ENCODE measurements around the gene PROK1. TPM values are rescaled to one million over a fixed set of nuclear protein-coding genes. Genes with fewer than 3 reads are reported as not detected.

PROK1 gene
- total and polyA plus RNA-seq, 10 of the 15 experiments (the other 5 are each of a cell fraction or from before 2014, with no cell fraction given) = not detected

DNA sequence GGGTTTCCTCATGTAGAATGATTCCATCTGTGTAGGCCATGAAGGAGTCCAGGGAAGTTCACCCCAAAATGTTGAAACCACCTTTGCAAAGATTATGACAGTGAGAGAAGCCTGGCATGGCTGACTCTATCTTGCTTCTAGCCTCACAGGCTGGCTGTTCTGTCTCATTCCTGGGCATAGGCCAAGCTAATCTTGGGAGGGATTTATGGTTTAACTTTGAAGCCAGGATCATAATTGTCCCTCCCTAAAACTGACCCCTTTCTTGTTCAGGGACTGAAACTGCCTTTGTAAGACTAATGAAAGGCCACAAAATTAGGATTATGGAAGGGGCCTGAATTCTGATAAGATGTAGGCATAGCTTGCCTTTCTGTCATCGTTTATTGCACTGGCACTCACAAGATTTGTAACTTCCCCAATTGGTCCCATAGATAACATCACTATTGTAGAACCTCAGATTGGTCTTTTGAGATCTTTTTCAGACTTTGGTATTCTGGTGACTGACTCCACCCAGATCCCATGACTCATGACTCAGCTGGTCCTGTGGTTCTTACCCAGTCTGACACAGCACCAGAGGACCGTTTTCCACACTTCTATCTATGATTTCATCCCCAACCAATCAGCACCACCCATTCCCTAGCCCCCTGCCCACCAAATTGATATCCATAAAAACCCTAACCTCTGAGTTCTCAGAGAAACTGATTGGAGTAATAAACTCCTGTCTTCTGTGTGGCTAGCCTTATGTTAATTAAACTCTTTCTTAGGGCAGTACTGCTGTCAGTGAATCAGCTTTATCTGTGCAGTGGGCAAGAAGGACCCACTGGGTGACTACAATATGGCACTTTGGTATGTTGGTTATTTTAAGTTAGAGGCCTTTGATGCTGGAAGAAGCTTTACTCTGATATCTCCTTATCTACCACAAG lies 29.8 kb upstream of the PROK1 start:
- no TSS peak for BruUV-seq (replicated peaks)
- ChIA-PET RAD21 (ENCODE audit: unreplicated experiment) (interaction anchor here (1.5 kb wide), 1 partner anchor 214 kb away, joined by 3 read pairs; no protein-coding TSS in a partner anchor), POLR2A (no interaction called here), SMC1A (ENCODE audit: uncharacterized antibody, unreplicated experiment) (interaction anchor here (0.9 kb wide), 1 partner anchor 10 kb away, joined by 6 read pairs; no protein-coding TSS in a partner anchor), CTCF (interaction anchor here (1.2 to 2.6 kb wide), 2 partner anchors 9 to 213 kb away, joined by 4 to 13 read pairs; no protein-coding TSS in a partner anchor)
- Histone ChIP-seq H2AFZ (ENCODE audit: control insufficient read depth, low read depth, low read length) (no peak overlapping the region), H3K4me2 (ENCODE audit: control insufficient read depth, insufficient read depth) (no peak overlapping the region), H3K4me3 (no peak overlapping the region), H3K4me1 (ENCODE audit: control insufficient read depth, insufficient read depth, low read length) (no peaks in the 10 kb centered on the region), H3K27me3 (replicated peaks in 1 of 2; ENCODE audit: control insufficient read depth in 2 of 2, insufficient read depth in 2 of 2, low read length in 1 of 2) (peaks cover 0 to 2% of the 10 kb centered on the region in 2 experiments; a peak in 2 of 4 replicates), H4K20me1 (ENCODE audit: control insufficient read depth, insufficient read depth) (no peaks in the 10 kb centered on the region), H3K9ac (ENCODE audit: control insufficient read depth, insufficient read depth, low read length) (no peak overlapping the region), H3K27ac (ENCODE audit: control insufficient read depth, insufficient read depth) (no peak overlapping the region), H3K36me3 (ENCODE audit: control insufficient read depth in 2 of 2, insufficient read depth in 2 of 2, low read length in 1 of 2) (no peaks in the 10 kb centered on the region), H3K9me3 (replicated peaks; ENCODE audit: control insufficient read depth, insufficient read depth, low read length) (no peaks in the 10 kb centered on the region), H3K79me2 (ENCODE audit: control insufficient read depth, insufficient read depth, low read length) (no peaks in the 10 kb centered on the region)
- TF ChIP-seq FOXK2 (IDR thresholded peaks at IDR 0.05) = no peak
- no peak for TF ChIP-seq YY1 (IDR thresholded peaks at IDR 0.05; ENCODE audit: low read depth, low read length)
- TF ChIP-seq, protein P1, sequence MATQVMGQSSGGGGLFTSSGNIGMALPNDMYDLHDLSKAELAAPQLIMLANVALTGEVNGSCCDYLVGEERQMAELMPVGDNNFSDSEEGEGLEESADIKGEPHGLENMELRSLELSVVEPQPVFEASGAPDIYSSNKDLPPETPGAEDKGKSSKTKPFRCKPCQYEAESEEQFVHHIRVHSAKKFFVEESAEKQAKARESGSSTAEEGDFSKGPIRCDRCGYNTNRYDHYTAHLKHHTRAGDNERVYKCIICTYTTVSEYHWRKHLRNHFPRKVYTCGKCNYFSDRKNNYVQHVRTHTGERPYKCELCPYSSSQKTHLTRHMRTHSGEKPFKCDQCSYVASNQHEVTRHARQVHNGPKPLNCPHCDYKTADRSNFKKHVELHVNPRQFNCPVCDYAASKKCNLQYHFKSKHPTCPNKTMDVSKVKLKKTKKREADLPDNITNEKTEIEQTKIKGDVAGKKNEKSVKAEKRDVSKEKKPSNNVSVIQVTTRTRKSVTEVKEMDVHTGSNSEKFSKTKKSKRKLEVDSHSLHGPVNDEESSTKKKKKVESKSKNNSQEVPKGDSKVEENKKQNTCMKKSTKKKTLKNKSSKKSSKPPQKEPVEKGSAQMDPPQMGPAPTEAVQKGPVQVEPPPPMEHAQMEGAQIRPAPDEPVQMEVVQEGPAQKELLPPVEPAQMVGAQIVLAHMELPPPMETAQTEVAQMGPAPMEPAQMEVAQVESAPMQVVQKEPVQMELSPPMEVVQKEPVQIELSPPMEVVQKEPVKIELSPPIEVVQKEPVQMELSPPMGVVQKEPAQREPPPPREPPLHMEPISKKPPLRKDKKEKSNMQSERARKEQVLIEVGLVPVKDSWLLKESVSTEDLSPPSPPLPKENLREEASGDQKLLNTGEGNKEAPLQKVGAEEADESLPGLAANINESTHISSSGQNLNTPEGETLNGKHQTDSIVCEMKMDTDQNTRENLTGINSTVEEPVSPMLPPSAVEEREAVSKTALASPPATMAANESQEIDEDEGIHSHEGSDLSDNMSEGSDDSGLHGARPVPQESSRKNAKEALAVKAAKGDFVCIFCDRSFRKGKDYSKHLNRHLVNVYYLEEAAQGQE (IDR thresholded peaks at IDR 0.05; ENCODE audit: low read depth, low read length) = no peak
- TF ChIP-seq TCF12 (IDR thresholded peaks at IDR 0.05; ENCODE audit: low read depth, low read length) = no peak
- TF ChIP-seq ZNF207 (IDR thresholded peaks at IDR 0.05; ENCODE audit: borderline replicate concordance) = no peak
- no peak for TF ChIP-seq POLR2AphosphoS2 (IDR thresholded peaks at IDR 0.05; ENCODE audit: low read depth, low read length)
- no peak for TF ChIP-seq IRF3 (IDR thresholded peaks at IDR 0.05)
- TF ChIP-seq SIX5 (IDR thresholded peaks at IDR 0.05; ENCODE audit: low read depth, low read length, severe bottlenecking) = no peak
- TF ChIP-seq, protein P2, sequence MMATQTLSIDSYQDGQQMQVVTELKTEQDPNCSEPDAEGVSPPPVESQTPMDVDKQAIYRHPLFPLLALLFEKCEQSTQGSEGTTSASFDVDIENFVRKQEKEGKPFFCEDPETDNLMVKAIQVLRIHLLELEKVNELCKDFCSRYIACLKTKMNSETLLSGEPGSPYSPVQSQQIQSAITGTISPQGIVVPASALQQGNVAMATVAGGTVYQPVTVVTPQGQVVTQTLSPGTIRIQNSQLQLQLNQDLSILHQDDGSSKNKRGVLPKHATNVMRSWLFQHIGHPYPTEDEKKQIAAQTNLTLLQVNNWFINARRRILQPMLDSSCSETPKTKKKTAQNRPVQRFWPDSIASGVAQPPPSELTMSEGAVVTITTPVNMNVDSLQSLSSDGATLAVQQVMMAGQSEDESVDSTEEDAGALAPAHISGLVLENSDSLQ (IDR thresholded peaks at IDR 0.05) = no peak
- TF ChIP-seq RBBP5 (conservative IDR thresholded peaks at IDR 0.05) = no peak
- TF ChIP-seq POLR2AphosphoS5 (IDR thresholded peaks at IDR 0.05; ENCODE audit: low read length) = no peak
- TF ChIP-seq NFIC (IDR thresholded peaks at IDR 0.05; ENCODE audit: low read depth, low read length) = no peak
- no peak for TF ChIP-seq IKZF1 (conservative IDR thresholded peaks at IDR 0.05)
- TF ChIP-seq STAT3 (IDR thresholded peaks at IDR 0.05; ENCODE audit: low read depth, low read length) = no peak
- no peak for TF ChIP-seq CEBPZ (IDR thresholded peaks at IDR 0.05; ENCODE audit: low read depth, low read length)
- DNase-seq (ENCODE audit: low read depth, low spot score) (no peak), FAIRE-seq (no peak), ATAC-seq (no peak)
- in situ Hi-C loops (cut with MboI) = no loop called here
- intact Hi-C loops (cut with micrococcal nuclease; ENCODE audit: unreplicated experiment) = no loop called here
- 2% methylated on average over 2 of the region's 2 CpGs for WGBS (ENCODE audit: insufficient coverage, insufficient replicate concordance, low lambda C conversion rate, missing lambda C conversion rate)
